HCEC 1CT (cell line): ENCODE results near the gene PARP6.

Experiments used
- DNase-seq: peaks from one replicate; pipeline ENCODE4 v3.0.0-alpha.2; 2017

Gene PARP6

DNA sequence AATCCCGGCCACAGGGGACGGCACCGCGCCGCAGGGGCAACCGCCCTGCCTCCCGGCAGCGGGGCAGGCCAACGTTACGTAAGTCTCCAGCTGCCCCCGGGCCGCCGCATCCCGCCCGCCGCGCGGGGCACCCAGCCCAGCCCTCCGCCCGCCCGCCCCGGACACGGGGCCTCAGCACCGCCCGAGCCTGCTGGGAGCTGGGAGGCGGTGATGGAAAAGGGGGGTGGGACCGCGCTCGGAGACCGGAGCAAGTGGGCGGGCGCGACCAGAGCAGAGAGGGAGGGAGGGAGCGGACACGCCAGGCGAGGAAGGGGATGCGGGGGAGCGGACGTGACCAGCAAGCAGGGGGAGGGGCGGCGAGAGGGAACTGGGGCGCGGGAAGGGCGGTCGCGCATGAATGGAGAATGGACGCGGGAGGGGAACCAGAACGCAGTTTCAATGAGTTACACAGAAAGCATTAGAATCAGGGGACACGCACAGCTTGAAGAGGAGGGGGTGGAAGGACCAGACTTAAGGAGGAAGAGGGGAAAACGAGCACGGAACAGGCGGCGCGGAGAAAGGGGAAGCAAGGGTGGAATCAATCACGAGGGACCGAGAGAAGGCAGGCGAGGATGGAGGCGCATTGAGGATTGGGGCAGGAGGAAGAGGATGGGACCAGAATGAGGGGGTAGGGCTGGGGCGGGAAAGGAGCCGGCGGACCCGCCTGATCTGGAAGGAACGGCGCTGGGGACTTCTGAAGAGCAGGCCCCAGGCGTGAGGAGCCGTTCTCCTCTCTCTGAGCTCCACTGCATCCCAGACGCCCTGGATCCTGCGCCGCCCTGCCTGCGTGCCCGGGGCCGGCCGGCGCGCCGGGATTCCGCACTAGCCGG, 41.9 kb downstream of the PARP6 start:
- peak; percentile 76 for DNase-seq

DNA sequence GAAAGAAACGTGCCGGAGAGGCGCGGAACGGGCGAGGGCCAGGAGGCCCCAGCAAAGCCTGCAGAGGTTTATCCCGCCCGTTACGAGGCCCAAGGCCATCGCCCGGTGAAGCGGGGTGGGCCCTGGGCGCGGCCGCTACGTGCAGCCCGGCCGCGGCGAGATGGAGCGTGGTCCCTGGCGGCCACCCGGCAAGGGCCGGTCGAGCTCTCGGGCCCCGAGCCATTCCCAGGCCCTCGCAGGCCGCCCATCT, 42.5 kb downstream of the PARP6 start:
- DNase-seq: no peak

DNA sequence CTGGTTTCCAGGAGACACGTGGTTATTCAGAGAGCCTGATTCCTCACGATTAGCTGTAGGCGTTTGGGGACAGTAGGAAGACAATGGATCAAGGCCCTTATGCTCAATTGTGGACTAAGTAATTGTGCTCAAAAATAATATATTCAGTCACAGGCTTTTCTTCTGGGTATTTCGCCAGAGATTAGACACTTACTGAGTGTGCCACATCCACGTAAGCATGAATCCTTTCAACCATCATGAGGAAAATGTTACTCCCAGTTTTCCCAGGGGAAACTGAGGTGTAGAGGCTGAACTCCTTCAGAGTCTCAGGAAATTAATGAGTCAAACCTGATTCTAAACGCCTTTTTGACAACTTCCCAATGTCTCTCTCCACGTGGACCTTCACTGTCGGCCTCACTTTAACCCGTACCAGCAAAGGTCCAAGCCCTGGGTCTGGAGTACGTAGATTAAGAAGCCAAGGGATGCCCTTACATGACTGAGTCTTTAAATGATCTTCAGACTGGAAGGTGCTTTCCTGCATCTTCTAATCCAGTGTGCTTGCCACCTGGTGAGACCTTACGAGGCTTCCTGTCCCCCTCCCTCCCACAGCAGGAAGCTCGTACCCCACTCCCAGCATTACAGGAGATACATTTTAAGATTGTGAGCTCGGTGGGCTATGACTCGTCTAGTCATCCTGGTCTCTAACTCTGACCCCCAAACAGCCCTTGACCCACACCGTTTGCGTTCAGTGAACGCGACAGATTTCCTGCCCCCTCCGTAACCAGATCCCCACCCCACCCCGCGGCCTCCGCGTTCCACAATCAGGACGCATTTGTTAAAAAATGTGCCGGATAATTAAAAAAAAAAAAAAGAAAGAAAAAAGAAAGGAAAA, 43.0 kb downstream of the PARP6 start:
- no peak for DNase-seq

DNA sequence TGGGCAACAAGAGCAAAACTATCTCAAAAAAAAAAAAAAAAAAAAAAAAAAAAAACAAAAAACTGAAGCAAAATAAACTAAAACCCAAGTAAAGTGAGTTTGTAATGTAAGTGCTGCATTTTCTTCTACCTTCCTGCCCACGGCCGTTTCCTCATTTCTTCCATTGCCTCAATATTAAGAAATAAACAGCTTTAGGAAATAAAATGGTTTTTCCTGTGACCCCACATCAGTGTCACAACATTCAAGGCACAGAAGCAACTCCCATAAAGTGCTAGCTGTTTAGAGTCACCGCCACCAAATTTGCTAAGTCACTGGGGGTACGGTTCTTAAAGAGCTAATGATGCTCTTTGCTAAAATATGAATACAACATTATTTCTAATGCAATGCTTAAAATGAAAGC, 44.6 kb downstream of the PARP6 start:
- no peak for DNase-seq

DNA sequence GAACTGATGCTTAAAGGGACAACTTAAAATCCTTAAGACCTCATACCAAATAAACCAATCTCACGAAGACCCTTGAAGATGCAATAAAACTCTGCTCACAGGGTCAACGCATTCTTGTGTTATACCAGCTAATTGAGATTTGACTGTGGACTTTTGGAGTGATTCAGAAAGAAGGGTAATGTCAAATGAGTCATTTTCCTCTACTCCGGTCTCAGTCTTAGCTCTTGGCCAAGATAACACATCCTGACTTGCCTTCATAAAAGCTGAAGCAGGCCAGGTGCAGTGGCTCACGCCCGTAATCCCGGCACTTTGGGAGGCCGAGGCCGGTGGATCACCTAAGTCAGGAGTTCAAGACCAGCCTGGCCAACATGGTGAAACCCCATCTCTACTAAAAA, 45.2 kb downstream of the PARP6 start:
- DNase-seq: peak; percentile 89

DNA sequence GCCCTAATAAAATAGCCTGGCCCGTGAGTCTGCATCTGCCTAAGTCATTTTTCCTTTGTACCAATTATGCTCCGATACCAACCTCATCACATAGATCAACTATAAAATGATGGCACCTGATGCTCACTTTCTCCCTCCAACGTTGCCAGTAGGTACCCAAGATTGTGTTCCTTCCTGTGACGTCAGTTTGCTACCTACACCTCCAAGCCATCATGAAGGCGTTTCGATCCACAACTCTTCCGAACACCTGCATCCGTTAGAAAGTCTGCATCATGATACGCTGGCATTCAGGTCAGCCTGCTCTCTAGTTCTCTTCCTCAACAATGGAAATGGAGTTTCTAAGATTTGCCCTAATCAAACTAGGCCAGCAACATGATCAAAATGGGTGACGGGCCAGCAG, 49.1 kb downstream of the PARP6 start:
- DNase-seq: no peak

DNA sequence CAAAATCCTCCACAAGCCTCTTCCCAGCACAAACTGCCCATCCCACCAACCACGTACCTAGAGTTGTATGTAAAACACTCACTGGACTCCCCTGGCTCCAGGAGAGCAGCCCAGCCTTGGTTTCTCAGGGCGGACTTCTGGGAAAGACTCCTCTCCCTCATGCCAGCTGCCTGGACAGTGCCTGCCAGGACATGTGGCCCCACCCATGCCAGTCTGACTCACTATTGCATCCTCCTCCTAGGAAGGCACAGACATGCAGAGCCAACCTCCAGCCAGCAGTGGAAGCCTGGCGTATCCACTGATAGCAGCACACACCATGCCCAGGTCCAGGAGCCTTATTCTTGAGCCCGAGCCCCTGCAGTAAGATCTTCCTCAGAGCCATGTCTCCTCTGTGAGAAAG, 50.0 kb downstream of the PARP6 start:
- DNase-seq: no peak

DNA sequence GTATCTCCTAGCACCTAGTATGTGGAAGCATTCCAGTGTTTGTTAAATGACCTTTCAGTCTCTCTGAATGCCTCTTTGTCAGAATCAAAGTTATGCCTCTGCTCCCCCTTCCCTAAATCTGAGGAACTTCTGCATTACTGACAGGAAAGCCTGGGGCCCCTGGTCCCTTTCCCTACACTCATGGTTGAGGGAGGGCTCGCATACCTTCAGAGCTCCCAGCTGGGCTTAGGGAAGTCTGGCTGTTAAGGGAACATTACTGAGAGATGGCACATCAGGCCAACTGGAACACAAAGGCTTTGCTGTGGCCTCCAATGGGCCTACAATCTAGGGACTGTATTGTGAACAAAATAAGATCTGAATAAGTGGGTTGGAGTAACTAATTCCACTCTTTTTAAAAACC, 51.7 kb downstream of the PARP6 start:
- no peak for DNase-seq

DNA sequence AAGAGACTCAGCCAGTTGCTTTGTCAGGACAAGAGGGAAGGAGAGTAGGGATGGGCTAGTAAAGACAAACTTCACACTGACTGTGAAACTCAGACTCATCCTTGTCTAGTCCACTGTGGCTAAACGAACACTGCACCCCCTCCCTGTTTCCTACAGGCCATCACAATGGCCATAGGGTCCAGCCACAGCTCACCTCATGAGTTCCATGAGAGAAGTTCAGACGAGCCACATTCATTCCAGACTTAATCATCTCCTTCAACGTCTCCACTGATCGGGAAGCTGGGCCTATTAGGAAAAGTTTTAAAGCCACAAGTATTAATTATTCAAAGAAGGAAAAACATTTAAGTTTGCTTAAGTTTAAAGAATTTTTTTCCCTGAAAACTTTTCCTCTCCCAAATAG, 55.1 kb downstream of the PARP6 start:
- no peak for DNase-seq

DNA sequence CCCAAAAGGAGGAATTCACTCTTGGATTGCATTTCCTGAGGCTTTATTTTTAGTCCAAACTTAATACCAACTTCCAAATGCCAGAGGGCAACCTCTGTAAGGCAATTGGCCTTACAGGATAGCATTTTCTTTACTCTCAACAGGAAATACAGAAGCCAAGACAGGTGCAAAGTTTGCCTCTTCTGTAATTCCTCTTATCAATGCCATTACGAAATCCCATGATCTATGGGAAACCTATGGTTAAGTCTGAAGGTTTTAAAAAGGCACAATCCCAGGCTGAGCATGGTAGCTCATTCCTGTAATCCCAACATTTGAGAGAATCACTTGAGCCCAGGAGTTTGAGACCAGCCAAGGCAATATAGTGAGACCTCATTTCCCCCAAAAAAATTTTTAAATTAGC, 56.3 kb downstream of the PARP6 start:
- DNase-seq: no peak

DNA sequence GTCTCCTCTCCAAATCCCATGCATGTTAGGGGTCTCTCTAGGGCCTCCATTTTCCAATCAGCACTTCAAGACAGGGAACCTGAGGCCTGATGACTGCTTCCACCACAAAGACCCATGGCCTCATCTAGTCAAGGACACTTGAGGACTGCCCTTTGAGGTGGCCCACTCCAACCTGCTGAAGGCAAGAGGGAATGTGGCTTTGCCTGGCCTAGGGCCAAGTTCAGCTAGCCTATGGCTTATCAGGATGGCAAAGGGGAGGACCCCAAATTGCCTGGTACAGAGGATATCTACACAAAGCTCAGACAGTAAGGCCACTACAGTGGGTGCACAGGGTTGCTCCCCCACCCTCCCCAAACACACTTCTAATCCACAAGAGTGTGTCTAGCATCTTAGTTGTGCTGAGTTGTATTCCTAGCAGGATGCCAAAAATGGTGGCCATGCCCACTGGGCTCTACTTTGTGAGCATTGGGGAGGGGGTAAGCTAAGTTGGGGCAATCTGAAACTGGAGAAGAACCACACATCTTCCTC, 64.7 kb downstream of the PARP6 start:
- DNase-seq: no peak

DNA sequence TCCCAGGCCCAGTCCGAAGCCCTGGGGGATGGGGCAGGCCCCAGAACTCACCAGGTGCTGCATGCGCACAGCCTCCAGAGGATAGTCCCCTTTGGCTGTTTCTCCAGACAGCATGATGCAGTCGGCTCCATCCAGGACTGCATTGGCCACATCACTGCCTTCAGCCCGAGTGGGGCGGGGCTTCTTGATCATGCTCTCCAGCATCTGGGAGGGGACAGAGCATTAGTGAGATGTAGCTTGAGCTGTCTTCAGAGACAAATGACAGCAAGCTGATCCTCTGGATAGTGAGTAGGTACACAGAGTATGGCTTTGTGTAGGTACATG, 65.7 kb downstream of the PARP6 start:
- no peak for DNase-seq

DNA sequence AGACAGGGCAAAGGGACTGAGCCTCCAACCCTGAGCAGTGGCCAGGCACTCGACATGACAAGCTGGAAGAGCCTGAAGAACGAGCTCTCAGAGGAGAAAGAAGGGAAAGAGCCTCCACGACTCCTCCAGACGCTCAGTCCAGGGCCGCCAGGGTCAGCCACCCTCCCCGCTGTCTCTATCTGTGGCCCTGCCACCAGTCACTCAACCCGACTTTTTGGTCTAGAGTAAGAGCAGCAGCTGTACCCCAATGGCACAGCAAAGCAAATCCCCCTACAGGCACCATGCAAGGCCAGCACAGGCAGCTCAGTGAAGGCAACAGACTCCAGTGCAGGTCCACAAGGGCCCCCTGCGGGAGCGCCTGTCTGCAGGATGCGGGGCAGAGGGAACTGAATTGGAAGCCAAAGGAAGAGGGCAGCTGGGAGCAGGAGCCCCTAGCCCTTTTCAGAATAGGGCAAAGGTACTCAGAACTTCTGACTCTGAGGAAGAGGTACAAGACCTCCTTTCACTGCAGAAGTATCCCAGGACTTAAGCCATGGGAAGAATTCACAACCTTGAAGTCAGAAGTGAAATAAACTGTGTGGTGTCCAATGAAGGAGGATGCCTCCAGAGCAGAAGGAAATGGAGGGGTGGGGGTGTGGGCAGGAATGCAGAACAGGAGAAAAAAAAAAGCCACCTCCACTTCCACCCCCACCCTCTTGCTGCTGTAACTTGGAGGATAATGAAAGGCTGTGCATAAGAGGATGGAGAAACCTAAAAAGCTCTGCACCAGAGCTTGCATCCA, 66.3 kb downstream of the PARP6 start:
- no peak for DNase-seq

DNA sequence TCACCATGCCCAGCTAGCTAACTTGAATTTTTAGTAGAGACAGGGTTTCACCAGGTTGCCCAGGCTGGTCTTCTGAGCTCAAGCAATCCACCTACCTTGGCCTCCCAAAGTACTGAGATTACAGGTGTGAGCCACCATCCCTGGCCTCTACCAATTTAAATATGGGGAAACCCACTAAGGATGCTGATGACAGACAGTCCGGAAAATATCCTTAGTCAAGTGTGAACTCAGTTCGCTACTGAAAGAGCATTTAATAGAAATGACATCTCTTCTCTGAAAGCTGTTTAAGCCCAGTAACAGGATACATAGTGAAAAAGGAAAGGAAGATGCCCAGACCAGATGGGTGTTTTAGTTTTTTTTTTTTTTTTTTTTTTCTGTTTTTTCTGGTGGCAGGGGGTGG, 67.1 kb downstream of the PARP6 start:
- DNase-seq: no peak

DNA sequence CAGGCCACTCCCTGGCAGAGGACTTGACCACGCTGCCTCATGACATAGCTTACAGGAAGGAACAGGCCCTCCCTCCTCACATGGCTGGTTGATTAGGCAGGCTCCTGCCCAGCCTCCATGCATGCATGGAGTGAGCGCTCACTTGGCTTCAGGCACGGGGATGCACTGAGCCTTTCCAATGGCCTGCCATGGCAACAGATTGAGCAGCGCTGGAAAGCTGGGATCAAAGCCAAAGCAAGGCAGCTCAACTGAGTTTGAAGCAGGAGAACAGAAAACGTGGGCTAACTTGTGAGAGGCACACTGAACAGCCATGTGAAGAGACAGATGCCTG, 68.9 kb downstream of the PARP6 start:
- DNase-seq: peak; percentile 47

DNA sequence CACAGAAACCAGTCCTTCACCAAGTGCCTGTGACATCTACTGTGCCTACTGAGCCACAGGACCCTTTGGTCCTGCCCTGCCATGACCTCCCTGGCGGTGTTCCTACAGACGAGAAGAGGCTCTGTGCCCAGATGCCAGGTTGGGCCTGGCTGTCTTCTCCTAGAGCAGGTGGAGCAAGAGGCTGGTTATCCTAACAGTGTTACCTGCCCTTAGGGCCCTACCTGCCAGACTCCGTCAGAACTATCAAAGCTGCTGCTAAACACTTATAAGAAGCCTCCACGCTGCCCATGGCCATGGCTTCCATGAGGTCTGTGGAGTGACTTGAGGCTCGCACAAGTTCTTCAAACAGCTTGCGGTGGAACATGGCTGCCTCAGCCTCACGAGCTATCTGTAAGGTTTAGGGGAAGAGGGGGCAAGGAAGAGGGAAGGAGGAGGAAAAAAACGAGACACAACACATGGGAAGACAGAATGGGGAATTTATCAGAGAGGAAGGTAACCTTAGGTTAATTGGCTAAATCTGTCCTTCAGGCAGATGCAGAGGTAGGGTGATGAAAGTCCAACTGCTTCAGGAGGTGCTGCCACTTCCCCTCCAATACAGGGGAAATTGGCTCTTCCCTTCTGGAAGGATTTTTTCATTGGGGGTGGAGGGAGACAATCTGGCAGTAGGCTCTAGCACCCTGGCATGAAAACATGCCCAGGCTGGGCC, 69.4 kb downstream of the PARP6 start:
- DNase-seq: no peak

DNA sequence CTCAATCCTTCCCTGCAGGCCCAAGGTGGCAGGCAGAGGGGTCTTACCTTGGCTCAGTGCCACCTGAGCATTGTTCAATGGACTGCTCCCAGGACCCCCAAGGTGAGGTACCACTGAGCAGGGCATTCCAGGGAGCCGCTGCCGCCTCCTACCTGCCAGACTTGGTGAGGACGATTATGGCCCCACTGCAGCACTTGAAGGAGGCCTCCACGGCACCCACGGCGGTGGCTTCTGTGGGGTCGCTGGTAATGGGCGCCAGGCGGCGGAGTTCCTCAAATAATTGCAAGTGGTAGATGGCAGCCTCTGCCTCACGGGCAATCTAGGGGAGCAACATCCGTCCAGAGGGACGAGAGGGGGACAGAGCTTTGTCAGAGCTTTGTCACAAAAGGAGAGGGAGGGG, 70.1 kb downstream of the PARP6 start:
- DNase-seq: no peak

DNA sequence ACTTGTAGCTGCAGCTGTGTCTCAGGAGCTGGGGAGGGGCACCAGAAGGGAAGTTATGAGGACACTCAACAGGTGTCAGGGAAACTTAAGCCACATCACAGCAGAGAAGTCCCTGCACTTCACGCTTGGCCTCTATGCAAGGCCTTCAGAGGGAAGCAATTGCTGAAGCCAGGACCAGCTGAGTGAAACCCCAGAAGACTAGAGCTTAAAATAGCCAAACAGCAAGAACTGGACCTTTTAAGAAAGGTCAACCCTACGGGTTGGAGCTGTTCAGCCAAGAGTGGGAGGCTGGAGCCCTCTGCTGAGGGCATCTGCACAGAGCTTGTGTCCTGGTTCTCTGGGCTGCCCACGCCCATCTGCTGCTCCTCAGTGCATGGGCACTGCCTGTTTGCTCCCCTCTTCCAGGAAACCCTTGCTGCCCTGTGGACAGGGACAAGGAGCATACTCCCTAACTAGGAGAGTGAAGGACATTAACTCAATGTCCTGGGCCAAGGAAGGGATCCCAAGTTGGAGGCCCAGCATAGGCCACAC, 70.9 kb downstream of the PARP6 start:
- DNase-seq: no peak

DNA sequence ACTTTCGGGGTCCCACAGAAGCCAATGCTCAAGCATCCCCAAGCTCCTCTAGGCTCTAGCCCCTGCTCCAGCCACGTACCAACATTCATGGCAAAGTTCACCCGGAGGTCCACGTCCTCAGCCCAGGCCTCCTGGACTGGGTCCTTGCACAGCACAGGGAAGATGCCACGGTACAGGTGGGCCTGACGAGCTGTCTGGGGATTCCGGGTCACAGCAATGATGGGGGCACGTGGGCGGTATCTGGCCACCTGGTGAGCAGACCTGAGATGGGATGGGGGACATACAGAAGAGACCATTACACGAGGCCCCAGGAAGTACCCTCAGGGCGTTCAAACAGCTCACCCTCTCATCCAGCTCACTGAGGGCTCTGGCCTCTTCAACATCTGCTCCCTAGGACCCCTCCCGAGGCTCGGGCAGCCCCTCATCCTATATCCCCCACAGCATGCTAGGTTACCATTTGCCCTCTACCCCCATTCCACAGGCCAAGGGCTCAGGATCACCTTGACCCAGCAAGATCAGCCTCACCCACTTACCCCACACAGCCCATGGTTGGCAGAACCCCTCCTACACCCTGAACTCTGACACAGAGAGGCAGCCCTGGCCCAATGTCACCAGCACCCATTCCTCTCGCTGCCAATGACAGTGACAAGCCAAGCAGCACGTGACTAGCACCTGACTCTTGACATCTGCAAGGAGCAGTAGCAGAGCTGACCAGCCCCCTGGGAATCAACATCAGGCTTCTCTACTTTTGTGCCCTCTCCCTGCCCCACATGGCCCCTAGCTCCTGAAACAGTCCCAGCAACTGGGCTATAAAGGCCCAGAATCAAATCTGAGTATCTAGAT, 71.7 kb downstream of the PARP6 start:
- DNase-seq: no peak

DNA sequence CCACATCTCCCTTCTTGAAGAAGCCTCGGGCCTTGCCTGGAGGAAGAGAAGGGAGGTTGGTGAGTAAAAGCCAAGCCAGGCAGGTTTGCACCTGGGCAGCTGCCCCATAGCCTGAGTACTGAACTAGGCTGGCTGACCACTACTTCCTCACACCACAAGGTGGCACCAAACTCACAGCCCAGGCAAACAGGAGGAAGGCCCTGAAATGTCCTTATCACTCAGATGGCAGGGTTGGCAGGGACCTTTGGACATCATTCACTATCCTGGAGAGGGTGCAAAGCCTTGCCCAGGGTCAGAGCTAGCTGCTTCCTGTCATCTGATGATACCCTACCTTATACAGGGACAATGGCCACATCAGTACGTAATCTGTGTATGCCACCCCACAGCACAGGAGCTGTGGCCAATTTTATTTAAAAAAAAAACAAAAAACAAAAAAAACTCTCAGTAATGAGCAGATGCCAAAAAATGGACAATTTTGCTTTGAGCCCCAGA, 72.6 kb downstream of the PARP6 start:
- peak; percentile 48 for DNase-seq

DNA sequence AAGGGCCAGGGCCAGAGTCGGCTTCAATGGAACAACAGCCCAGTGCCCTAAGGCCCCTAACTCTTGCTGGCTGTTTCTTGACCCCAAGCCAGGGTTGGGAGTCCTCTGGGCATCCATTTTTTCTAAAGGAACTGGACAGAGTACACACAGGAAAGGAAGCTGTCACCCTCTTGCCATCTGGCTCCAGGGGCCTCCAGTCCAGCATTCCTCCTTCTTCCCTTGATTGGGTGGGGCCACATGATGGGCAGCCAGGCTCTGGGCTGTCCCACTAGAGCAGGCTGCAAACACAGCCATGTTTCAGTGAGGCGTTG, 73.2 kb downstream of the PARP6 start:
- no peak for DNase-seq
